Lung microvascular endothelial cell (primary cell): Measurements from ENCODE around the gene LHX3. TPM values are rescaled to one million over a fixed set of nuclear protein-coding genes. Genes with fewer than 3 reads are reported as not detected.

Experiments used
- DNase-seq, 2 donors: peaks; one replicate each; pipeline versions ENCODE4 v3.0.0 to v3.0.0-alpha.2; 2010; ENCODE audit warnings: low read depth in 2 of 2
- total RNA-seq: library from RNA; depleted of rRNA; stranded (reverse); fragments of >200 nt; gene quantifications from 2 replicates; pipeline ENCODE4 v1.2.1, GENCODE V29; 2014

The LHX3 gene
- total RNA-seq, 1 donor from 2014 or later, result not detected

DNA sequence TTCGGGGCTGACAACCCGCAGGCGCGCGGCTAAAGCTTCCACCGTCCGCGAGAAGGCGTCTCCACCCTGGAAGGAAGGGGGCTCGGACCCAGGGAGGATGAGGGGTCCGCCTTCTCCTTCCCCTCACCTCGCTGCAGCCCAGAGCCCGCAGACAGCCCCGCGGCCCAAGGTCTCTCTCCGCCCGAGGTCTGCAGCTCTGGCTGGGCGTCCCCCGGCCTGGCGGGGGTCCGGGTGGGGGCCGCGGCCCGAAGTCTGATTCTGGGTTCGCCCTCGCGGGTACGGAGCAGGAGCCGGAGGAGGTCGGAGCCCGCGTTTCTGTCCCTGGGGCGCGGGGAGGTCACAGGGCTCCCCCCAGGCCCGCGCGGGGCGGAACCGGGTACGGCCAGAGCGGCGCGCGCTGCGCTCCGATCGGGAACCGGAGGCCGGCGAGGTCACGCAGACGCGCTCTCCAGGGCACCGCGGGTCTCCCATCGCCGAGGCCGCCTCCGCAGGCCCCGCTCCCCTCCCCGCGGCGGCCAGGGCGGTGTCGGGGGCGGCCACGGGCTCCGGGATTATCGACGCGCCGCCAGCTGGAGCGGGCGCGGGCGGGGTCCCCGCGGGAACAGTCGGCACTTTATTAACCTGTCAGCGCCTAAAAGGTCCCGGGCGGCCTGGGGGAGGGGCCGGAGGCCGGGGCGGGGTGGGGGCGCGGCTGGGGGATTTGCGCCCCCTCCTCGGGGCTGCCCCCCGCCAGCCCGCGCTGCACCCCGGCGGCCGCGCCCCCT lies 11.6 kb downstream of the LHX3 start:
- DNase-seq, result no peak

GRCh38 chr9:136192289-136193126 lies 12.4 kb downstream of the LHX3 start:
- DNase-seq, result no peak

DNA sequence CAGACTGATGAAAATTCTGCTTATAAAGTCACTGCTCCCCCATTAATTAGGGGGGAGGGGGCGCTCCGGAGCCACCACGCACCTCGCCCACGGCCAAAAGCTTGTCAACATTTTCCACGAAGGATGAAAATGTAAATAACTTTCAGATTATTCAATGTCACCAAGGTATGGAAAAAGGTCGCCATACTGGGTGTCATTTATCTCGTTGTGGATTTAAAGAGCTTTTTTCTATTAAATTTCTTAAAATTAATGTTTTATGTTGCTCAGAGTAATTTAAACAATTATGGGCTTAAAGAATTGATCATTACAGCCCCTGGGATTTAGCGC lies 13.0 kb downstream of the LHX3 start:
- no peak for DNase-seq

DNA sequence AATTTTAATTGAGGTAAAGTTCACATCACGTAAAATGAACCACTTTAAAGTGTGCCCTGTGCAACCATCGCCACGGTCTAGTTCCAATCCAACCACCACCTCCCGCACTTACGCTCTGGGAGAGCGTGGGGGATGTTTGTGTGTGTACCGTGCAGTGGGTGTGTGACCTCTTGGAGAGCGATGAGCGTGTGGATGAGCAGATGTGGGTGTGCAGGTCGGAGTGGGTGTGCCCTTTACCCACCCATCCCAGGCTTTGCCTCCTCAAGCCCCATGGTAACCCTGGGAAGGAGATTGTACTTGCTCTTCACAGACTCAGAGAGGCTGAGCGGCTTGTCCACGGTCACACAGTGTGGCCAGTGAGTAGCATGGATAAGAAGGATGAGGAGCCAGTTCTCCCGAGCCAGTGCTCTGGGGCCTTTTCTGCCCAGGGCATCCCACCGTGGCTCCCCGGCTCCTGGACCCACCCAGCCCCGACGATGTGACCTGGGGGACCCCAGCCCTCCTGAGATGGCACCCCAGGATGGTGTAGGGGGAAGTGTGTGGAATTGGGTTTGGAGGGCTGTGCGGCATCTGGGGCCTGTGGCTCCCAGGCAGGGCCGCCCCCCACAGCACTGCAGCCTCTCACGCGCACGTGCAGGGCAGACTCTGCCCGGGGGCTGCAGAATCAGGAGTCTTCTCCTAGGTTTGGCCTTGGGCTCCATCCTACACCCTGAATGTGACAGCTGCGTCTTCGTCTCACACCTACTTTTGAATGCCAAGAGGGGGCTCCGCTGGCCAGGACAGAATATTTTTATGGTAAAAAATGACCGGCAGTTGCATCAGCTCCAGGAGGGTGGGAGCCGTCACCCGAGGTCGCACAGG lies 13.6 kb downstream of the LHX3 start:
- no peak for DNase-seq

GRCh38 chr9:136190656-136191055 lies 14.3 kb downstream of the LHX3 start:
- no peak for DNase-seq

DNA sequence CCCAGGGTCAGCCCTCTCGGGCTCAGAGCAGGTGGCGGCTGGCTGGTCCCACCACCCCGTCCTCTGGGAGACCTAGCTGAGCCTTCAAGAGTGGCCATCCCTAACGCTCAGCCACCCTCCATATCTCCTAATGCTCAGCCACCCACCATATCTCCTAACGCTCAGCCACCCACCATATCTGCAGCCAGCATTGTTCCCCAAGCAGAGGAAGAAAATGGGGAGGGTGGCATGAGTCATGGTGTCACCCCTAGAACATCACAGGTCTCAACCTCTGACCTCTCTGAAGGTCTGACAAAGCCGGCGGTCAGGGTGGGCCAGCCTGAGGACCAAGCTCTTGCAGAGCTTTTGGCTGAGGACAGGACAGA lies 14.7 kb downstream of the LHX3 start:
- DNase-seq, result no peak

DNA sequence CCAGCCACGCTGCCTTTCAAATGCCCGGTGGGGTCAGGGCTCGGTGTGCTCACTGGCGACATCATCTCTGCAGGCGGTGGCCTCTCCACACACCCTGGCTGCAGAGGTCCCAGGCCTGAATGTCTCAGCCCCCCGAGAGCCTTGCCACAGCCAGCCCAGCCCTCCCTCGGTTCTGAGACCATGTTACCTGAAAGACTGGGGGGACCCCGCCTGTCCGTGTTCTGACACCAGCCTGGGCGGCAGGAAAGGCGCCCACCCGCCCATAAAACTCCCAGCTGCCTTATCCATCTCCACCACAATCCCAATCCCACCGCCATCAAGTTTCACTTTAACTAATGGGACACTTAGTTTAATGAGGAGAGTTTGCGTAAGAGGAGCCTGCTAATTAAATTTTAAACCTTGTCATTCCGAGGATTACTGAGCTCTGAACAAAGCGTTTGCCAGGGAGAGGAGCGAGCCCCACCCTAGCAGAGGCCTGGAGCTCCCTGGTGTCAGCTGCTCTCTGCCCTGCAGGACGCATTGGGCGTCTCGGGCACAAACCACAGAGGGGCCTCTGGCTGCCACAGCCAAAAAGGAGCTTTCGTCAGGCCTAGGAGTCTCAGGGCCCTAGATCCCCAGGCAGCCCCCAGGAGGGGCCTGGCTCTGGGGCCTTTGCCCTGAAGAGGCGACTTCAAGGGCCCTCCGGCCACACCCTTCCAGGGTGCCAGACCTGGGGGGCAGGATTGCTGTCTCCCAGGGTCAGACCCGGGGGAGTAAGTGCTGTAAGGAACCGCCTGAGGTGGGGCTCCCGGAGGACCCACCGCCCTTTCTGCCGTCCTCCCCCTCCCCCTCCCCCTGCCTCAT lies 15.3 kb downstream of the LHX3 start:
- DNase-seq, result no peak

DNA sequence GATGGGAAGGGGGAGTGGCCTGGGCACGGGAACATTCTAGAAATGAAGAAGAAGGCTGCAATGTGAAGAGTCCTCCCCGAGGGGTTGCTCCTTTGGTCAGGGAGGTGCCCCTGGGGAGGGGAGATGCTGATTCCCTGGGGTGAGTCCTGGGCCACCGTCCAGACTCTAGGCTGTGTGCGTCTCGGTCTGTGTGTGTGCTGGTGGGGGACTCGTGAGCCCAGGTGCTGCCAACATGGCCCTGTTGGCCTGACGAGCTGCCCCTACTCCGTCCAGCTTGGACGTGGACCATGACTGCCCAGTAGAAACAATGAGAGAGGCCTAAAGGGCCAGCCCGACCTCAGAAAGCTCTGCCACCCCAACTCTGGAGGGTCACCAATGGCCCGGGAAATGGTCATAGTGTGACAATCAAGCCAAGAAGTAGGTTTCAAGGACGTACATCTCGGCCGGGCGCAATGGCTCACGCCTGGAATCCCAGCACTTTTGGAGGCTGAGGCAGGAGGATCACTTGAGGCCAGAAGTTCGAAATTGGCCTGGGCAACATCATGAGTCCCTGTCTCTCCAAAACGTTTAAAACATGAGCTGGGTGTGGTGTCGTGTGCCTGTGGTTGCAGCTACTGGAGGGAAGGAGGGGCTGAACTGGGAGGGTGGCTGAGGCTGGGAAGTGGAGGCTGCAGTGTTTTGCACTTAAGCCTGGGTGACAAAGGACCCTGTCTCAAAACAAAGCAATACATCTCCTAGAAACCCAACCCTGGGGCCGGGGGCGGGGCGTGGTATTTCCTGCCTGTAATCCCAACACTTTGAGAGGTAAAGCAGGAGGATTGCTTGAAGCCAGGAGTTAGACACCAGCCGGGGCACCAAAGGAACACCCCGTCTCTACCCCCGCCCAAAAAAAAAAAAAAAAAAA lies 17.0 kb downstream of the LHX3 start:
- DNase-seq, result no peak

- no peak for DNase-seq
Observed at GRCh38 chr9:136187197-136187596, 17.7 kb downstream of the LHX3 start.

GRCh38 chr9:136186386-136186785 lies 18.5 kb downstream of the LHX3 start:
- DNase-seq, result no peak

GRCh38 chr9:136185596-136186366 lies 19.1 kb downstream of the LHX3 start:
- DNase-seq, result no peak

DNA sequence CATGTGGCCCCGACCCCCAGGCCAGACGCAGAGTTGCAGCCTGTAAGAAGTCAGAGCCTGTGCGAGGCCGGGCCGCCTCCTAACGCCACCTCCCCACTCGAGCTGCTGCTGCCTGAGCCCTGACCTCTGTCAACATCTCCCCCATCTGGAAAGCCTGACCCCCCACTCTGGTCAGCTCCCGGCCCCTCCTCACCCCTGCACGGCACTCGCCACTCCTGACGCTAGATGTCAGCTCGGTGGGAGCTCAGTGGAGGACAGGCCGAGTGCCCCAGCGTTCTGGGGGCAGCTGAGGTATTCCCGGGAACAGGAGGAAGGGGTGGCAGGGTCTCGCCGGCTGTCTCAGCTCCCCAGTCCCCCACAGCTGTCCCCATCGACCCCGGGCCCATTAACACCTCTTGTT lies 19.9 kb downstream of the LHX3 start:
- DNase-seq, result no peak

DNA sequence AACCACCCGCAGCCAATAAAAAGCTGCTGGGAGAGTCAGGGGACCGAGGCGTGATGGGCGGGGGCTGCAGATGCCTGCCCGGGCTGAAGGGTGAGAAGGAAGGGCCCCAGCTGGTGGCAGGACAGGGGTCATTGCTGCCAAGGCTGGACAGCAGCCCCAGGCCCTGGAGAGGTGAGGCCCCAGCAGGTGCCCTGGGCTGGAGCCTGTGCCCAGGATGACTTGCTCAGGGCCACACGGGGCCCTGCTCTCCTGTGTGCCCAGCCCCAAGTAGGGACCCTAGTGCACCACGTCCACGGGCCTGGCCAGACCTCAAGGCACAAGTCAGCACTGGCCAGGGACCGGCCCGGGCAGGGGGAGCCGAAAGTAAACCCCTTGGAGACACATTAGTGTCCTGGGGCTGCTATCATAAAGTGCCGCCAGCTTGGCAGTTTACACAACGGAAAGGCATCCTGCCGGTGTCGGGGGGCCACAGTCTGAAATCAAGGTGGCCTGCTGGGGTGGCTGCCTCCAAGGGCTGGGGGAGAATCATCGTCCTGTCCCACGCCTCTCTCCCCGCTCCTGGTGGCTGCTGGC lies 22.0 kb downstream of the LHX3 start:
- no peak for DNase-seq

DNA sequence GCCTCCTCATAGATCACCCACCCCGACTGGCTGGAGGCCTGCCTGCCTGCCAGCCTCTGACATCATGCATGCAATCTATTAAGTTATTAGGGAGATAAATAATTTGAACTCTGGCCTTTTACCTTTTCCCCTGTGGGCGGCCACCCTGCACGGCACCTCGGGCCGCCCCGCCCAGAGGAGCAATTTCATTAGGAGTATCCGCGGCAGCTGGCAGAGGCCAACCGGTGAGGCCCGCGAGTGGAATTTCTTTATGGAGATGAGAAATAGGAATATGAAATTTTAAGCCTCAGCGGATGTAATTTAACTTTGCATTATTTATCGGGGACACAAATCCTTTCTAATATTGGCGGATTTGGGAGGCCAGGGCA lies 22.5 kb downstream of the LHX3 start:
- no peak for DNase-seq

DNA sequence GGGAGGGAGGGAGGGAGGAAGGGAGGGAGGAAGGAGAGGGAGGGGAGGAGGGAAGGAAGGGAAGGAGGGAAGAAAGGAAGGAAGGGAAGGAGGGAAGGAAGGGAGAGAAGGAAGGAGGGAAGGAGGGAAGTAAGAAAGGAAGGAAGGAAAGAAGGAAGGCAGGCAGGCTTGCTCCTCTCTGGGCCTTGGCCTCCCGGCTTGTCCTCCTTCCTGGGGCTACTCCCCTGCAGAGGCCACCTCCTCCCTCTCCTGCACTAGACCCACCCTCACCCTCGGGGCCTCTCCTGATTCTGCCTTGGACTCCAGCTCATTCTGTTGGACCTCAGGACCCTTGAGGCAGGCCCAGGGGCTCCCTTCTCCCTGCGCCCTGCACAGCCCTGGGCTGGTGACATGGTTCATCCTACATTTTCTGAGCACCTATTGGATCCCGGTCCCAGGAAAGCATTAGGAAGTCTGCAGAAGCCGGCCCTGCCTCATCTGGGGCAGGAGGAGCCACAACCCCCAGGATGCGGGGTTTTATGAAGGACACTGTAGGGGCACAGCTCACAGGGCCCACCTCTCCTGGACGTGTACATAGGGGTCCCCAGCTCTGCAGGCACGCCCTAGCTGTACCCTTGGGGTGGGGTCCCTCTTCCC lies 23.0 kb downstream of the LHX3 start:
- DNase-seq, result no peak

DNA sequence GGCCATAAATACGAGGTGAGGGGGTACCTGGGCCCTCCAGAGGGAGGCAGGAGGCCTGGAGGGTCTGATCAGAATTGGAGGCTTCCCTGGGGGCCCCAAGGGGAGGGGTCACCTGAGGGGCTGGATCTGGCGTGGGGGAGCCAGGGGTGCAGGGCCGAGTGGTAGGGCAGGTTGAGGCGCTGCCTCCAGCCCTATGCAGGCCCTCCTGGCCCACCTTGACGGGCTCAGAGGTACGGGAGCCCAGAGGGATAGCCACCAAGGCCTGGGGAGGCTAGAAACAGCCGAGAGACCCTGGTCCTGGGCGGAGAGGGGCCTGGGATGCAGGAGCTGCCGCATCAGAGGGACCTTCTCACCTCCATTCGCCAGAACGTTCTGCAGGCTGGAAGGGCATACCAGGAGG lies 24.3 kb downstream of the LHX3 start:
- no peak for DNase-seq

GRCh38 chr9:136179761-136180160 lies 25.2 kb downstream of the LHX3 start:
- DNase-seq, result no peak

- no peak for DNase-seq
Observed at GRCh38 chr9:136179101-136179616, 25.8 kb downstream of the LHX3 start.

DNA sequence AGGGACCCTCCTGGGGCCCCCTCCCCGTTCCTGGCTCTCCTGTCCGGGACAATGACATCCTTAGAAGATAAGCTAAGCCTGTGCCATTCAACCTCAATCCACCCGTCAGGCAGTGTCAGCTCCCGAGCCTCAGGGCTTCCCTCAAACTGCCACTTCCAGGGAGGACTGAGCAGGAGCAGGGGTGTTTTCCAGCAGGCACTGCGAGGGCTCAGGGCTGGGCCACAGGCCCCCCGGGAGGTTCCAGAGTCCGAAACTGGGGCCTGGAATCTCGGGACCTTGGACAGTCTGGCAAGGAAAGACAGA lies 26.2 kb downstream of the LHX3 start:
- DNase-seq, result no peak
